NCI-H2107 treated with DMSO at 0.1 percent for 48 hours (cell line): ENCODE measurements around the gene RPGRIP1L.
A peak's percentile ranks its signal among the peaks of the same experiment; 100 is the strongest.

ENCODE experiments used
- DNase-seq: peaks from one replicate; lab custom pipeline; 2025; ENCODE audit not compliant: unreplicated experiment; lab: John Stamatoyannopoulos, UW

Gene RPGRIP1L

DNA sequence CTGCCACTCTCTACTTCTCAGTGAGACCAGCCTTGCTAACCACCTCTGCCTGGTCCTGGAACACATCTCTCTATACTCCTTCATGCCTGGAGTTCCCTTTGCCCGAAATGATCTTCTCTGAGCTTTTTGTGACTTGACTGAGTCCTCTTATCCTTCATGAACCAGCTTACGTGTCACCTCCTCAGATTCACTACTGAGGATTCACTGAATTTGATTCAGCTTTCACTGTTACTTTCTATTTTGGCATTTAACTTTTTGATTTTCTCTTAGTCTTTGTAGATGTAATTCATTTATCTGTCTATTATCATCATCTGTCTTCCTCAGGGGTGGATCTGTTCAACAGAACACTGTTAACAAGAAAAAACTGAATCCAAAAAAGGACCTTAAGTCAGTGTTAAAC, 95.6 kb downstream of the RPGRIP1L start:
- no peak for DNase-seq

DNA sequence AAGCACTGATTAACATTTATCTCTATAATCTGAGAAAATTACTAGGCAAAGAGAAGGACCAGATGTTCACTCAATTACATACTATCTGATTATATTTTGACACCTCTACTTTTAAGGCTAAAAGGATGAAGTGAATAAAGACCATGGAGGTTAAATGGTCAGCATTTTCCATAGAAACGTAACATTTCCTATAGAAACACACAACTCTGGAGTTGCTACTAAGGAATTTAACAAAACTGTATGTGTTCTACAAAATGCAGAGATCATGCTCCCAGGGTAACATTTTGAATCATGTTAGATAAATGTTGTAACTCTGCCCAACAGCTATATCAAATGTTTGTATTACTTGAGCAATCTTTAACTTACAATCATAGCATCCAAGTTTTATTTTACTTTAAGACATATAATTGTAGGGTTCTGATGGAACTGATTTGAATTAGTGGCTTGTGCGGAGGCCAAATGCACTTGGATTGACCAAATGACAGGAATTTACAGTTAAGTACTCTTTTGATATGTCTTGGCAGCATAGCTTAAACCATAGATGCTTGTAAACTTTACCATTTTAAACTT, 97.7 kb downstream of the RPGRIP1L start:
- DNase-seq = no peak

DNA sequence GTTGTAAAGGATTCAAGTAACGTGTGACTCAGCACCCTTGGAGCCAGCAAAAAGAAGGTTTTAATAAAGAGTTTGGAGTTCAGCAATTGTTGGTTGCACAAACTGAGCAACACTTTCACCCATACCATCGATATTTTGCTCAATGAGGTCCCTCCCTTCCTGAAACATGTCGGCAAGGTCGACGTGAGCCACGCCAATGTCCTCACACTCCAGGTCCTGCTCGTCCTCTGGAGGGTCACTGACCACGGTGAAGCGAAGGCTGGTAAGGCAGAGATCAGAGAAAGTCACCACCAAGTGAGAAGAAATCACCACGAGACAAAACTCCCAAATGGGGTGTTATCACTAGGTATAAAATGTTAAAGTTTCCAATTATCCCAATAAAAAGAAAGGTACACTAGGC, 98.3 kb downstream of the RPGRIP1L start:
- no peak for DNase-seq

DNA sequence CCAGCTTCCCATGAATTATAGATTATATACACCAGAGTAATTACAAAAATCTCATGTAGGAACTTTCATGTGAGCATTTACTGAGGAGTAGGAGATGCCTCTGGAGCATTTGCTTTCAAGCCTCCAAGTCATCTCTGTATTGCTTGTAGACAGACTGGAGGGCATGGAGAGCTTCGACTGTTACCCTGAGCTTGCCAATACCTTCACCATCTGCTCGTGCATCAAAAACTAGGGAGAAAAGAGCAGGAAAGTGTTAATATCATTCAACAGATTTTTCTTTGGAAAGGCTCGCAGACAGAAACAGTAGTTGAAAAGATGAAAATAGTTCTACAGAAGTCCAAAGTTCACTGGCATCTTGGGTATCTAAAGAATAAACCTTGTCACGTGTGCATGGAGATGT, 101.7 kb downstream of the RPGRIP1L start:
- no peak for DNase-seq

DNA sequence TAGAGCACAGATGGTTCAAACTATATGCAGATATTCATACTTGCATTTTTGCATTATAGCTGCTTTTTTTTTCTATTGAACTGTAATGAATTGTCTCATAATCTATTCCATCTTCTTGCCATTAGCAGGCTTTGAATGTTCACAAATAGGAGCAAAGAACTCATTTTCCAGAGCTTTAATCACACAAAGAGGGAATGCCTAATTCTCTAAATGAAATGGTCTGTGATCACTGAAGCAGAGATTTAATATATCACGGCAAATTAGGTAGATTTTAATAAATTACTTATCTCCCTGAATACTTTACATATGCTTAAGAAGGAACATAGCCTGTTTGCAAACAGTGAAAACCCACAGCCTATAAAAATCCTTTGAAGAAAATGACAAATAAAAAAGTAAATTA, 103.0 kb downstream of the RPGRIP1L start:
- DNase-seq = no peak

DNA sequence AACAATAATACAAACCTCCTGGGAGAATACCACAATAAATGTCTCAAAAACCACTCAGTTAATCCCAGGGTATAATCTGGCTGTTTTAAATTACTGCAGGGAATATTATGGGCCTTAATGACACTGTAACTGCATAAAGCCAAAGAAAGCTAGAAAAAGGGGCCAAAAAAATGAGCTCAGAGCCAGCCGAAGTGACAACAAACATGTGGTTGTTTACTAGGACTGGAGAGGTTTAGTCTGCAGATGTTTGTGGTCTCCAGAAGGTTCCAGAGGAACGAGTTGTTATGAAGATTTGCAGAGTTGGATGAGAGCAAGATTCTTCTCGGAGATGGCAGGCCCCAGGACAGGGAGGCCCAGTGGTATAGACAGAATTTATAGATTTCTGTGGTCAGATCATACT, 103.5 kb downstream of the RPGRIP1L start:
- no peak for DNase-seq

DNA sequence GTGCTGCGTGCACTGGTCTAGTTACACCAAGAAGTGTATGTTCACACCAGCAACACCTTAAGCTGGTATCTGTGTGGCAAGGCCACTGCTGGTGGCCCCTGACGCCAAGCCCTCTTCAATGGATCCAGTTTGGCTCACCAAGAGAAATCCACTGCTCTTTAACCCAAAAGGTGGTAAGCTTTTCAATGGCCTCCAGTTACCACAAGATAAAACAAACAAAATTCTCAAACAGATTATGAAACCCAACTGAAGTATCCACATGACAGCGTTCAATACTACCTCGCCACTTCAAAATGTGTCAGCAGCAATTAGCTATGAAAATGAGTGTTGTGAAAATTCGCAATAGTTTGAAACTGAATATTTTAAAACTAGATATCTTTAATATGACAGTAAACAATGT, 104.1 kb downstream of the RPGRIP1L start:
- no peak for DNase-seq

DNA sequence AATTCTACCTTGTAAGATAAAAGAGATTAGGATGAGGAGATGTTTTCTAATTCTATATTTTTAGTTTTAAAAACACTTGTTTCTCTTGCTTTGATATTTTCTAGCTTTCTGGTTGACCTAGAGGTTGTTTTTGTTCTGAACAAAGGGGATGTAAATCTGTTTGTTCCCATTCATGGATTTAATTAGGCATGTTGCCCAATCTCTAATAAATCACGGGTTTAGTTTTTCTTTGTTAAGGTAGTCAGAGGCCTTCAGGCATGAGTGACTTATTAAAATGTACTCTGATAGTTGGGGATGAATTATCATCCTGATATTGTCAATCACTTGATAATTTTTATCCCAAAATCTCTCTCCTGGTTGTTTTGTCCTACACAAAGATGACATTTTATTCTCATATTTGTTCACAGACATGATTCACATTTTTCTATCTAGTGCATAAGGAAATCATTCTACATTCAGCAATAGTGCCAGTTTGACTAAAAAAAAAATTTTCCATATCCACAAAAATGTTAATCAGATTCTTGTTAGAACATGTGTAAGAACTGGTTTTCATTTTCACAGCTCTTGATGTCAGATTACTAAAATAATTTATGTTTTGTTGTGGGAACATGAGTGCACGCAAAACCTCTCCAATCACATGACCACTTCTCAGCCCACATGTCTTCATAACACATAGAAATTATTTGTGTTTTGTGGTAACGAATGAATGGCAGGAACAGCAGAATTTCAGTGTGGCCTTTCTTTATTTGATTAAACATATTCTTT, 105.0 kb downstream of the RPGRIP1L start:
- DNase-seq = no peak

DNA sequence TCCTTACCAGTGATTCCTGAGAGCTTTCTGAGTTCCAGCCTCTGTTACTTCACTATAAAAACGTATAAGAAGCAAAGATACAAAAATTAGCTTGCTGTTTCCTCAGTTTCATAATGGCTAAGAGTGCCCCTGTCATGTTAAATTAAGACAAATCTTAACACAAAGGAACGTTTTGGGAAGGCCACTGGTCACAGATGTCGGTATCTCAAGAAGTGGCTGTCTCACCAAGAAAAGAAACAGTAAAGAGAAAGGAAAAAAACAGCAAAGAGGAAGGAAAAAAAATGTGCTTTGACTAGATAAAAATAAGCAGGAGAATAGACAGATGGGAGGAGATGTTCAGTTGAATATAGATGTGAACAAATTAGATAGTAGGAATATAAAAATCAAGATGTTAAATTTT, 105.9 kb downstream of the RPGRIP1L start:
- no peak for DNase-seq

DNA sequence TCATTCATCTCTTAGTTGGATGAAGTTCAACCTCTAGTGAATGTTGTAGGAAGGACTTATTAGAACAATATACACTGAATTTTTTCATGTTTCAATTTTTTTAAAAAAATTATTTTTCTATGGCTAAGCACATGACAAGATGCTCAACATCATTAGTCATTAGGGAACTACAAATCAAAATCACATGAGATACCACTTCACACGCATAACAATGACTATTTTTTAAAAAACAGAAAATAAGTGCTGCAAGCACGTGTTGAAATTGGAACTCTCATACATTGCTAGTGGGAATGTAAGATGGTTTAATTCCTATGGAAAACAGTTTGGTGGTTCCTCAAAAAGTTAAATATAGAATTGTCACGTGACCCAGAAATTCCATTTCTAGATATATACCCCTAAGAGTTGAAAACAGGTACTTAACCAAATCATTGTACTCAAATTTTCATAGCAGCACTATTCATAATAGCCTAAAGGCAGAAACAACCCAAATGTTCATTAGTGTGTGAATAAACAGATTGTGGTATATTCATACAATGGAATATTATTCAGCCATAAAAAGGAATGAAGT, 115.5 kb downstream of the RPGRIP1L start:
- no peak for DNase-seq

DNA sequence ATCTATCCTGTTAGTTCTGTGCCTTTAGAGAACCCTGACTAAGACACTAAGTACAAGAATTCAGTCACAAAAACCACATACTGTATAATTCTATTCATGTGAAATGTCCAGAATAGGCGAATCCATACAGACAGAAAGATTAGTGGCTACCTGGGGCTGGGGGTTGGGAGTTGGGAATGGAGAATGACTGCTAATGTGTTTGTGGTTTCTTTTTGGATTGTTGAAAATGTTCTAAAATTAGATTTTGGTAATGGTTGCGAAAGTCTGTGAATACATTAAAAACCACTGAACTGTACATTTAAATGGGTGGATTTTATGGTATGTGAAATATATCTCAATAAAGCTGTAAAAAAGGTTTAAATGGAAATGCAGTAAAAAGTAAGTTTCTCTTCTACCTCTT, 120.3 kb downstream of the RPGRIP1L start:
- no peak for DNase-seq

DNA sequence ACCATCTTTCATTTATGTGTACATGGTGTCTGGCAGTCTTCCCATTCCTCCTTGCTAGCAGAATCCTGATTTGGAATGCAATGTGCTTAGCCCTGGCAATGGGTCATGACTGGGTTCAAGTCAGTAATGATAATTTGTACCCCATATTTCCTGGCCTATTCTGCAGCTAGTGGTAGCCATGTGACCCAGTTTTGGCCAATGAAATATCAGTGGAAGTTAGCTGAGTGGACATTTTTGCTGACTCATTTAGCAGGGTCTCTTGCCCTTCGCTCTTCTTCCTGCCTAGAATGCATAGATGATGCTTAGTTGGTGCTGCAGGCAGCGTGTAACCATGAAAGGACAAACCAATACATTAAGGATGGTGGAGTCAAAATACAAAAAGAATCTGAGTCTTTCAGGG, 121.9 kb downstream of the RPGRIP1L start:
- DNase-seq = no peak

DNA sequence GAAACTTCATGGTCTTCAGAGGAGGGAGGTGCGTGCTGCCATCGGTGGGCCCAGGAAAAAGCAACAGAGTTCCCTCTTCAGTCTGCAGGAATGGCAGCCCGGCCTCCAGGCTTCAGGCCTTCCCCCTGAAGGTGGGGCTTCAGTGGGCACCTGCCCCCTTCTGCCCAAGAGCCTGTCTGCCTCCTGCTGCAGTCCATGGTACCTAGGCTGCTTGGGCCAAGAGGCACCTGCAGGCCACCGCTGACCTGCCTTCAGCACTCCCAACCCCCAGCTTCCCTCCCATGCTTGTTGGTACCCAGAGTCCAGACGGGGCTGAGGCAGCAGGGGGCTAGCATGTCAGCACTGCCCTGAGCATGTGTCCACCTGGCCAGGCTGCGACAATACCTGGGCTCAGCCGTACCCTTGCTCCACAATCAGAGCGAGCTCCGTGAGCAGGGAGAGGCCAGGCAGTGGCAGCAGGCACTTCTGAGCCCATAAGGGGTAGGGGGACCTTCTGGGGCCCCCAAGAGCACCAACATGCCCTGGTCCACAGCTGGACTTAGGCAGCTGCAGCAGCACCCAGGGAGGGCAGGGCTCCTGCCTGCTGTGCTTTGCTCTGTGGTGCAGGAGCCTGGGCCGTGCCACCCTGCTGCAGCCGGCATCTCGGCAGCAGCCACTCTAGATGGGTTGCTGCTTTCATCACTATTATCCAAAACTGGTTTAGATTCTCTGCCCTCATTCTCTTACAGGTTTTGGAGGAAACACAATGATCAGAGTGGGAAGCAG, 123.4 kb downstream of the RPGRIP1L start:
- DNase-seq = no peak

DNA sequence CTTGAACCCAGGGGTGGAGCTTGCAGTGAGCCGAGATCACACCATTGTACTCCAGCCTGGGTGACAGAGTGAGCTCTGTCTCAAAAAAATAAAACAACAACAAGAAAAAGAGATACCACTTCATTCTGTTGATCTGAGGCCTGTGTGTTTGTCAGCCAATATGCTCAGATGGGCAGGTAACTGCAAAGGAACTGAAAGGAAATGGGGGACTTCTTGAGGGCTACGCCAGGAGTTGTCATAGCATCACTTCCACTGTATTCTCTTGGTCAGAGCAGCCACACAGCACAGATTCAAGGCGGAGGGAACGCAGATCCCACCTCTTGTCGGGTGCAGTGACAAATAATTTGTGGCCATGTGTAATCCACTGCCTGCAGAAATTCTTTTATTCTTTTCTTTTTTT, 126.8 kb downstream of the RPGRIP1L start:
- DNase-seq = no peak

DNA sequence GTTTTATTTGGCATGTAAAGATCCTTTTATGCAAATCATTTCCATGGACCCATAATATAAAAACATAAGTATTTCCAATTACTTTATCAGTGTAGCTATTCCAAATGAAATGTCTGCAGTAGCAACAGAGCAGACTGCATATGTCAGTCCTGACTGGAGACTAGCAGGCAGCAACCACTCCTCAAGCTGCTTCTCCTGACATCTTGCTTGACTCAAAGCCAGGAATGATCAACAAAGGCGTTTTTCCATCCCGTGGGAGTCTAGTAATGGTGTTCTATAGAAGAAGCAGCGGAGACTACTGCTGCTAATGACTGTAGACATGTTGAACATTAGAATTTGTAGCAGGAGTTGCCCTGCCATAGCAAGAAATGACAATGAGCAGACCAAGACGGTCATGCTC, 127.4 kb downstream of the RPGRIP1L start:
- no peak for DNase-seq

DNA sequence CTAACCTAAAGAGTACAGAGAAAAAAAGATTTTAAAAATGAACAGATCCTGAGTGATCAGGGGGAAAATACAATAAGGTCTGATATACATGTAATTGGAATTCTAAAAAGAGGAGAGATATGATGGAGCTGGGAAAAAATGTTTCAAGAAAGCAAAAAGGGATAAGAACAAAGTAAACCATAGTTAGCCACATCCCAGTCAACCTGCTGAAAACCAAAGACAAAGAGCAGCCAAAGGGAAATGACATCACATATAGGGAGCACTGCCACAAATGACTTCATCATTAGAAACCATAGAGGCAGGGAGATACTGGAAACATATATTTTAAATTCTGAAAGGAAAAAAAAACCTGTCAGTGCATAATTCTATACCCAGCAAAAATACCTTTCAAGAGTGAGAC, 131.9 kb downstream of the RPGRIP1L start:
- no peak for DNase-seq

DNA sequence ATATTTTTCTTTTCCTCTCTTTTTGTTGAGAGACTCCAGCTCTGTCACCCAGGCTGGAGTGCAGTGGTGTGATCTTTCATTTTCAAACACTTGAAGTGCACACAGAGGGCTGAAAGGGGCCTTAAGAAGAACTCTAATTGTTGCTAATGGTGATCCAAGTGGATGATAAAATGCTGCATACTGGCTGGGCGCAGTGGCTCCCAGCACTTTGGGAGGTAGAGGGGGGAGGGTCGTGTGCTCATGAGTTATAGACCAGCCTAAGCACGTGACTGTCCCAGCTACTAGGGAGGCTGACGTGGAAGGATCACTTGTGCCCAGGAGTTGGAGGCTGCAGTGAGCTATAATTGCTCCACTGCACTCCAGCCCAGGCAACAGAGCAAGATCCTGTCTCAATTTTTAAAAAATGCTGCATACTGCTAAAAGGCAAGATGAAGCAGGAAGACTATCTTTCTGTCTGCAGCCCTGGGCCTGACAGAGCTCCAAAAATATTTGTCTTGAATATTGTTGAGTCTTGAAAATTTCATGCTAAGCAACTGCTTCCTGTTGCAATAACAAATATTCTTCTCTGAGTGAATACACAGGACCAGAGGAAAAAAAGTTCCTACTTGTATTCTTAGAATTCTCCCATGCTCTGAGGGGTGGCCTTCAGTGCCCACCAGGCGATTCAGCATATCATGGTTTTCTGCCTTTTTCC, 137.0 kb downstream of the RPGRIP1L start:
- peak; percentile 11 for DNase-seq

DNA sequence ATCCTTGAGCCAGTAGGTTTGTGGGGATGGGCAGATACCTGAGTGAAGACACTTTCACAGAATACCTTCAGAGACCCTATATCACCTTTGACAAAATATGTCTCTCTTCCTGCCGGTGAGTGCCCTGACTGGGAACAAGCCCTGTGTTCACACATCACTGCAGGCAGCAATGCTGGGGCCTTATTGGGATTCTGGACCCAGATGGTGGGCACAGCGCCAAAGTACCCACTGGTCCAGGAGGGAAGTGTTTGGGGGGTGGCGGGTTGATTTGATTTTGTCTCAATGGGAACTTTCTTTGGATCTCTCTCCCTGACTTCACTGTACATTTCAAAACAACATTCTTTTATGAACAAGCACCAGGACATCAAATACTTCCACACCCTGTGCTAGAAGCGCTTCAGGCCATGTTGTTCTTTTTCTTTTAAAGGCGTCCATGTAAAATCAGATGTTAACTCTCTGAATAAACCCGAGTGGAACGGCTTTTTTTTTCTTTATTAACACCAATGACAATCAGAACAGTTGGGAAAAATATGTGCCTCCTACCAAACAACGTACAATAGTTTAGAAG, 138.3 kb downstream of the RPGRIP1L start:
- no peak for DNase-seq

DNA sequence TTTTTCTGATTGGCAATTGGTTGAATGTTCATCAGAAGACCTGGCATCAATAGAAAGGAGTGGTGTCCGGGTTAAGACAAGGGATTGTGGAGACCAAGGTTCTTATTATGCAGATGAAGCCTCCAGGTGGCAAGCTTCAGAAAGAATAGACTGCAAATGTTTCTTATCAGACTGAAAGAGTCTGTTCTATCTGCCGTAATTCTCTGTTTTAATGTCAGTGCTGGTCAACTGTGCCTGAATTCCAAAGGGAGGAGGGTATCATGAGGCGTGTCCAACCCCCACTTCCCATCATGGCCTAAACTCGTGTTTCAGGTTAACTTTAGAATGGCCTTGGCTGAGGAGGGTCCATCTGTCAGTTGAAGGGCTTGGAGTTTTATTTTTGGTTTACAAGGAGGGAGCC, 140.2 kb downstream of the RPGRIP1L start:
- DNase-seq = no peak

DNA sequence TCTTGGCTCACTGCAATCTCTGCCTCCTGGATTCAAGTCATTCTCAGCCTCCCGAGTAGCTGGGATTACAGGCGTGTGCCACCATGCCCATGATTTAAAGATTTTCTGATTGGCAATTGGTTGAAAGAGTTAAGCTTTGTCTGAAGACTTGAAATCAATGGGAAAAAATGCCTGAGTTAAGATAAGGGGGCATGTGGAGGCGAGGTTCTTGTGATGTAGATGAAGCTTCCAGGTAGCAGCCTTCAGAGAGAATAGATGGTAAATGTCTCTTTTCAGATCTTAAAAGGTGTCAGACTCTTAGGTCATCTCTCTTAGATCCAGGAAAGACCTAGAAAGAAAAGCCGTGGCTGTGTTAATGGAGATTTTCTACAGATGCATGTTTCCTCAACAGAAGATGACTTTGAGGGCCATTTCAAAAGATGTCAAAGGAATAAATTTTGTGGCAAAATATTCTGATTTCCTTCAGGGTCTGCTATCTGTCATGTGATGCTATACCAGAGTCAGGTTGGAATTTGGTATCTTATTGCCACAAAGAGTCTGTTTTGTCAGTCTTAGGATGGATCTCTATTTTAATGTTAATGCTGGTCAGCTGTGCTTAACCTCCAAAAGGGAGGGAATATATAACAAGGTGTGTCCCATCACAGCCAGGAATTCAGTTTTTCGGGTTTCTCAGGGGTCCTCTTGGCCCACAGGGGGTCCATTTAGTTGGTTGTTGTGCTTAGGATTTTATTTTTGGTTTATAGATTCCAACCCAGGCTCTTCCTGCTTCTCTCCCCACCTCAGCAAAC, 142.4 kb downstream of the RPGRIP1L start:
- DNase-seq = no peak
